Peyer's patch (tissue), 4 donors: ENCODE measurements around the gene BAHCC1. TPM values are rescaled to one million over a fixed set of nuclear protein-coding genes. Genes with fewer than 3 reads are reported as not detected.
"Not testable (repeated sequence)": the region's sequence is repeated elsewhere in the genome, so short reads cannot be mapped to it uniquely, and the experiment has no call there.

ENCODE experiments used
- DNase-seq, 3 donors: peaks; one replicate each; pipeline ENCODE4 v3.0.0-alpha.2; 2017 to 2019
- H3K27ac ChIP-seq, 4 donors: fragments of 200-600 bp; sonication (generic); one replicate each; pipeline ENCODE4 v1.5.1; 2016 to 2019
- H3K27me3 ChIP-seq, 2 donors: fragments of 200-600 bp; sonication (generic); one replicate each; pipeline ENCODE4 v1.5.1; 2019
- H3K36me3 ChIP-seq, 3 donors: fragments of 200-600 bp; sonication (generic); one replicate each; pipeline ENCODE4 v1.5.1; 2016 to 2019
- H3K4me1 ChIP-seq, 4 donors: fragments of 200-600 bp; sonication (generic); one replicate each; pipeline ENCODE4 v1.5.1; 2016 to 2019
- H3K4me3 ChIP-seq, 4 donors: fragments of 200-600 bp; sonication (generic); 1 replicate in 3 of 4; 2 replicates in 1 of 4; pipeline ENCODE4 v1.5.1; 2016 to 2019; ENCODE audit warnings: mild to moderate bottlenecking in 1 of 4
- H3K9me3 ChIP-seq, 4 donors: fragments of 200-600 bp; sonication (generic); one replicate each; pipeline ENCODE4 v1.5.1; 2016 to 2019; ENCODE audit warnings: mild to moderate bottlenecking in 1 of 4
- CTCF ChIP-seq, 6 experiments: fragments of 450-650 bp in 4 of 6; fragments of 200-600 bp in 2 of 6; sonication (generic) in 1 of 6; IDR thresholded peaks; one replicate each; pipeline ENCODE4 v1.5.1; 2017 to 2019; ENCODE audit warnings: antibody characterized with exemption in 6 of 6, mild to moderate bottlenecking in 3 of 6, moderate library complexity in 1 of 6
- POLR2A ChIP-seq, 2 donors: fragments of 450-650 bp; IDR thresholded peaks; one replicate each; pipeline ENCODE4 v1.5.1; 2017; ENCODE audit warnings: antibody characterized with exemption in 2 of 2, mild to moderate bottlenecking in 2 of 2, moderate library complexity in 2 of 2
- total RNA-seq, 4 donors: library from RNA; depleted of rRNA; stranded (reverse); fragments of >200 nt; gene quantifications; one replicate each; pipeline ENCODE4 v1.1.0, GENCODE V29; 2016

BAHCC1 gene
- total RNA-seq, 4 donors from 2014 or later: 11.6 to 43.0 (median 23.9) TPM

DNA sequence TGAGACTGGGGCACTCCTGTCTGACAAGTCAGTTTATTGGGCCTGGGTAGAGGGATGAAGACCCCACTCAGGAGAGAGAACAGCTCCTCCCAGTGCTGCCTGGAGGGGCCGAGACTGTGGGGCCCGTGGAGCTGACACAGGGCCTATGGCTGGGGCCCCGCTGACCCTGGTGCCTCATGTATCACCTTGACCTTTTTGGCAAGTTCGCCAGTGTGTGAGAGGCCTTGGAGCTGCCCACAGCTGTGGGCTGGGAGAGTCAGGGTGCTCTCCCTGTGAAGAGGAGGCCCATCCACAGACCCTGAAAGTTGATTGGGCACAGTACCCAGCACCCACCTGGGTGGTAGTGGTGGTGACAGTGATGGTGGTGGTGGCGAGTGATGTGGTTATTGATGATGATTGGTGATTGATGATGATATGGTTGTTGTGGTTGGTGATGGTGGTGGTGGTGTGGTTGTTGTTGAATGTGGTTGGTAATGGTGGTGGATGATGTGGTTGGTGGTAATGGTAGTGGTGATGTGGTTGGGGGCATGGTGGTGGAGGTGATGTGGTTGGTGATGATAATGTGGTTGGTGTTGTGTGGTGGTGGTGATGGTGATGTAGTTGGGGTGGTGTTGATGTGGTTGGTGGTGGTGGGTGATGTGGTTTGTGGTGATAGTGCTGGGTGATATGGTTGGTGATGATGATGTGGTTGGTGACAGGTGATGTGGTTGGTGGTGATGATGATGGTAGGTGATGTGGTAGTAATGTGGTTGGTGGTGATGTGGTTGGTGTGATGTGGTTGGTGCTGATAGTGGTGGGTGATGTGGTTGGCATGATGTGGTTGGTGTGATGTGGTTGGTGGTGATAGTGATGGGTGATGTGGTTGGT lies 29.1 kb downstream of the BAHCC1 start:
- no peak for DNase-seq
- Histone ChIP-seq H3K4me1 (peaks cover 5 to 65% (median 8%) of the 10 kb centered on the region in 4 donors), H3K27ac (no peak overlapping the region), H3K4me3 (no peak overlapping the region), H3K9me3 (no peaks in the 10 kb centered on the region), H3K27me3 (no peaks in the 10 kb centered on the region), H3K36me3 (no peaks in the 10 kb centered on the region)
- TF ChIP-seq POLR2A (IDR thresholded peaks at IDR 0.05) (no peak), CTCF (IDR thresholded peaks at IDR 0.05) (no peak)

DNA sequence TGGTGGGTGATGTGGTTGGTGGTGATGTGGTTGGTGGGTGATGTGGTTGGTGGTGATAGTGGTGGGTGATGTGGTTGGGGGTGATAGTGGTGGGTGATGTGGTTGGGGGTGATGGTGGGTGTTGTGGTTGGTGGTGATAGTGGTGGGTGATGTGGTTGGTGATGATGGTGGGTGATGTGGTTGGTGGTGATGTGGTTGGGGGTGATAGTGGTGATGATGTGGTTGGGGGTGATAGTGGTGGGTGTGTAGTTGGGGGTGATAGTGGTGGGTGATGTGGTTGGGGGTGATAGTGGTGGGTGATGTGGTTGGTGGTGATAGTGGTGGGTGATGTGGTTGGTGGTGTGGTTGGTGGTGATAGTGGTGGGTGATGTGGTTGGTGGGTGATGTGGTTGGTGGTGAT lies 29.8 kb downstream of the BAHCC1 start:
- not testable (repeated sequence) for H3K27me3 ChIP-seq, H3K36me3 ChIP-seq, H3K27ac ChIP-seq, DNase-seq, H3K4me3 ChIP-seq, H3K9me3 ChIP-seq
- peaks cover 11 to 65% (median 12%) of the 10 kb centered on the region in 4 donors for H3K4me1 ChIP-seq

DNA sequence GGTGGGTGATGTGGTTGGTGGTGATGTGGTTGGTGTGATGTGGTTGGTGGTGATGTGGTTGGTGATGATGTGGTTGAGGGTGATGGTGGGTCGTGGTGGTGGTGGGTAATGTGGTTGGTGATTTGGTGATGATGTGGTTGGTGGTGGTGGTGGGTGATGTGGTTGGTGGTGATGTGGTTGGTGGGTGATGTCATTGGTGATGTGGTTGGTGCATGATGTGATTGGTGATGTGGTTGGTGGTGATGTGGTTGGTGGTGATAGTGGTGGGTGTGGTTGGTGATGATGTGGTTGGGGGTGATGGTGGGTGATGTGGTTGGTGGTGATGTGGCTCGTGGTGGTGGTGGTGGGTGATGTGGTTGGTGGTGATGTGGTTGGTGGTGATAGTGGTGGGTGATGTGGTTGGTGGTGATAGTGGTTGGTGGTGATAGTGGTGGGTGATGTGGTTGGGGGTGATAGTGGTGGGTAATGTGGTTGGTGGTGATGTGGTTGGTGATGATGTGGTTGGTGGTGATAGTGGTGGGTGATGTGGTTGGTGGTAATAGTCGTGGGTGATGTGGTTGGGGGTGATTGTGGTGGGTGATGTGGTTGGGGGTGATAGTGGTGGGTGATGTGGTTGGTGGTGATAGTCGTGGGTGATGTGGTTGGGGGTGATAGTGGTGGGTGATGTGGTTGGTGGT lies 30.6 kb downstream of the BAHCC1 start:
- not testable (repeated sequence) for H3K9me3 ChIP-seq, H3K36me3 ChIP-seq, DNase-seq, H3K4me3 ChIP-seq, H3K27ac ChIP-seq, H3K27me3 ChIP-seq
- H3K4me1 ChIP-seq: peaks cover 11 to 64% (median 14%) of the 10 kb centered on the region in 4 donors

GRCh38 chr17:81426393-81427172 lies 31.3 kb downstream of the BAHCC1 start:
- H3K27ac ChIP-seq: no peak overlapping the region
- no peak overlapping the region for H3K4me3 ChIP-seq
- TF ChIP-seq POLR2A (IDR thresholded peaks at IDR 0.05) (no peak), CTCF (IDR thresholded peaks at IDR 0.05) (no peak)
- H3K27me3 ChIP-seq: no peaks in the 10 kb centered on the region
- H3K4me1 ChIP-seq: peaks cover 11 to 56% (median 14%) of the 10 kb centered on the region in 4 donors
- DNase-seq: no peak
- no peaks in the 10 kb centered on the region for H3K36me3 ChIP-seq
- H3K9me3 ChIP-seq: no peaks in the 10 kb centered on the region

GRCh38 chr17:81427173-81428120 lies 32.2 kb downstream of the BAHCC1 start:
- TF ChIP-seq CTCF (IDR thresholded peaks at IDR 0.05): no peak
- TF ChIP-seq POLR2A (IDR thresholded peaks at IDR 0.05): no peak
- Histone ChIP-seq H3K4me1 (peaks cover 11 to 49% (median 14%) of the 10 kb centered on the region in 4 donors), H3K4me3 (no peak overlapping the region), H3K27ac (peak overlapping the region in 1 of 4 donors; percentile 9), H3K27me3 (no peaks in the 10 kb centered on the region), H3K9me3 (no peaks in the 10 kb centered on the region), H3K36me3 (no peaks in the 10 kb centered on the region)
- DNase-seq: peak in 1 of 3 donors; percentile 71

- Histone ChIP-seq H3K4me1 (peaks cover 11 to 42% (median 14%) of the 10 kb centered on the region in 4 donors), H3K36me3 (no peaks in the 10 kb centered on the region), H3K9me3 (no peaks in the 10 kb centered on the region), H3K27ac (peak overlapping the region in 1 of 4 donors; percentile 9), H3K4me3 (no peak overlapping the region), H3K27me3 (no peaks in the 10 kb centered on the region)
- DNase-seq: no peak
- no peak for TF ChIP-seq POLR2A (IDR thresholded peaks at IDR 0.05)
- no peak for TF ChIP-seq CTCF (IDR thresholded peaks at IDR 0.05)
Measured at GRCh38 chr17:81428121-81428515, 32.9 kb downstream of the BAHCC1 start.
